Ovary (tissue), 3 donors: ENCODE data around the gene YLPM1.

Experiments
- CTCF ChIP-seq, 3 donors: fragments of 450-650 bp in 2 of 3; fragments of 200-600 bp in 1 of 3; IDR thresholded peaks; one replicate each; pipeline versions ENCODE4 v1.5.1 to v1.8.0; 2016 to 2022; ENCODE audit warnings: antibody characterized with exemption in 3 of 3, mild to moderate bottlenecking in 1 of 3
- EP300 ChIP-seq: sonication (generic); formaldehyde crosslinking; IDR thresholded peaks from one replicate; pipeline ENCODE4 v1.6.1; 2017; ENCODE audit warnings: antibody characterized with exemption
- POLR2A ChIP-seq: fragments of 450-650 bp; IDR thresholded peaks from one replicate; pipeline ENCODE4 v1.6.1; 2017; ENCODE audit warnings: antibody characterized with exemption, mild to moderate bottlenecking, moderate library complexity
- donor health status: DM: no; HTN: no; CAD: no.

DNA sequence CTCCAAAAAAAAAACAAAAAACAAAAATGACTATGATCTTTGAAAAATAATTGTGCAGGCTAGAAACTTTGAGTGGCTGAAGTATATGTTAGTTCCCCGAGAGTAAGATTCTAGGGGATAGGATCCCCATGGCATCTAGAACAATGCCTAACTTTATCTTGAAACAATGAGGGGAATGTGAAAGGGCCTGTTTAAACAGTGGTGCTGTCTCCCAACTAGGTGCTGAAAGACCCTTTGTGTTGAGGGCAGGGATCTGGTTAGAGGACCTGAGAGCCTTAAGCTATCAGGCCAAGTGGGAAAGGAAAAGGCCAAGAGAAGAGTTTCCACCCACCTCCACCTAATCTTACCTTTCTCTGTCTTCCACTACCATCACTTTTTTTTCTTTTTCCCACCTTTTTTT is 6.8 kb upstream of the YLPM1 start:
- TF ChIP-seq CTCF (IDR thresholded peaks at IDR 0.05): no peak
- TF ChIP-seq EP300: no peak
- no peak for TF ChIP-seq POLR2A
